Mesodermal cell (in vitro differentiated cells): ENCODE results near the gene SLC40A1. TPM values are rescaled to one million over a fixed set of nuclear protein-coding genes. Genes with fewer than 3 reads are reported as not detected.

ENCODE experiments used
- H3K27ac ChIP-seq: 2 replicates; pipeline ENCODE4 v1.7.0; 2013; ENCODE audit warnings: mild to moderate bottlenecking, low read depth, low read length, moderate library complexity; ENCODE audit not compliant: severe bottlenecking
- H3K36me3 ChIP-seq: 2 replicates; pipeline ENCODE4 v1.7.1; 2013; ENCODE audit warnings: mild to moderate bottlenecking, low read length, moderate library complexity; ENCODE audit not compliant: control insufficient read depth, insufficient read depth
- H3K4me1 ChIP-seq: one replicate; pipeline ENCODE4 v1.7.1; 2013; ENCODE audit warnings: mild to moderate bottlenecking, low read length; ENCODE audit not compliant: insufficient read depth, control insufficient read depth, poor library complexity, severe bottlenecking
- H3K4me3 ChIP-seq: 2 replicates; pipeline ENCODE4 v1.7.0; 2013; ENCODE audit warnings: low read length, control low read depth, mild to moderate bottlenecking; ENCODE audit not compliant: insufficient read depth, poor library complexity, severe bottlenecking; ENCODE audit errors: extremely low read depth
- H3K9me3 ChIP-seq: 2 replicates; pipeline ENCODE4 v1.7.1; 2013; ENCODE audit warnings: mild to moderate bottlenecking, low read length, moderate library complexity; ENCODE audit not compliant: control insufficient read depth
- WGBS, 2 experiments: methylation state at CpG; one replicate each; pipeline ENCODE4 v1.1.5; 2013; ENCODE audit warnings: missing lambda C conversion rate in 2 of 2; ENCODE audit not compliant: insufficient coverage in 2 of 2; 5-methylcytosine and 5-hydroxymethylcytosine counted together
- polyA plus RNA-seq, 2 experiments: library from polyadenylated mRNA; stranded (reverse); fragments of 50-300 nt; gene quantifications; one replicate each; pipeline ENCODE4 v1.2.3, GENCODE V29; 2013

SLC40A1 gene
- polyA plus RNA-seq (2013, experiment 1 of 2) = 48.1 TPM
- polyA plus RNA-seq (2013, experiment 2 of 2) = 60.9 TPM

DNA sequence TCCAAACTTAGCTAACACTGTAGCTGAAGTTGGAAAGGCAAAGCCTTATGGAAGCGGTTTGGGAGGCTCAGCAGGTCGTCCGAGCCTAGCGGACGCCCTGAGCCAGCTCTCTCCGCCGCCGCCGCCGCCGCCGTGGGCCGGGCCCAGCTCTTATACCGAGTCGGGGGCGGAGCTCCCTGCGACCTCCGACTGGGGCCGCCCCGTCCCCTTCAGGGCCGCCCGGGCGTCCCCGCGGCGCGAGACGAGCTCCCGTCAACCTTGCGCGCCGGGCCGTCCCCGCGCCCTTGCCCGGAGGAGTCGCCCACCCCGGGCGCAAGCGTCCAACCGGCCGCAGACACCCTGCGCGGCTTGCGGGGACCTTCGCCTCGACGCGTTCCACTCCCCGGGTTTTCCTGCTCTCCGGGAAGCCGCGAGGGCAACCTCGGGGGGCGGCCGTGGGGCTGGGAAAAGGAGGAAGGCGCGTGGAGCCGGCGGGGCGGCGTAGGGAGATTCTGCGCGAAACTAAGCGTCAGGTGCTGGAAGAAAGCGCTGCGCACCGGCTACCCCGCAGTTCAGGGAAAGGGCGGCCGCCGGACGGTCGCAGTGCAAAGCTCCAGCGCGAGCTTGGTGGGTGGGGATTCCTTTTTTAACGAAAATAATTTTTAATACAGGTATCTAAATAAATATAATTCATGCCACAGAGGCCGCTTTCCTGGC is at the start of gene SLC40A1:
SLC40A1 (minus strand) TSS at position 129 of the 696 bp plus-strand sequence. CDS start 326 bp downstream, outside the sequence.
- peaks cover 4% of the 10 kb centered on the region for H3K4me1 ChIP-seq
- 1% methylated on average over 42 to 58 of the region's 78 CpGs for WGBS, 2 experiments
- H3K4me3 ChIP-seq = peak within 1 kb of the TSS; percentile 59
- H3K27ac ChIP-seq = peak within 1 kb of the TSS; percentile 63
- no peaks in the 10 kb centered on the region for H3K9me3 ChIP-seq
- no peaks in the 10 kb centered on the region for H3K36me3 ChIP-seq

DNA sequence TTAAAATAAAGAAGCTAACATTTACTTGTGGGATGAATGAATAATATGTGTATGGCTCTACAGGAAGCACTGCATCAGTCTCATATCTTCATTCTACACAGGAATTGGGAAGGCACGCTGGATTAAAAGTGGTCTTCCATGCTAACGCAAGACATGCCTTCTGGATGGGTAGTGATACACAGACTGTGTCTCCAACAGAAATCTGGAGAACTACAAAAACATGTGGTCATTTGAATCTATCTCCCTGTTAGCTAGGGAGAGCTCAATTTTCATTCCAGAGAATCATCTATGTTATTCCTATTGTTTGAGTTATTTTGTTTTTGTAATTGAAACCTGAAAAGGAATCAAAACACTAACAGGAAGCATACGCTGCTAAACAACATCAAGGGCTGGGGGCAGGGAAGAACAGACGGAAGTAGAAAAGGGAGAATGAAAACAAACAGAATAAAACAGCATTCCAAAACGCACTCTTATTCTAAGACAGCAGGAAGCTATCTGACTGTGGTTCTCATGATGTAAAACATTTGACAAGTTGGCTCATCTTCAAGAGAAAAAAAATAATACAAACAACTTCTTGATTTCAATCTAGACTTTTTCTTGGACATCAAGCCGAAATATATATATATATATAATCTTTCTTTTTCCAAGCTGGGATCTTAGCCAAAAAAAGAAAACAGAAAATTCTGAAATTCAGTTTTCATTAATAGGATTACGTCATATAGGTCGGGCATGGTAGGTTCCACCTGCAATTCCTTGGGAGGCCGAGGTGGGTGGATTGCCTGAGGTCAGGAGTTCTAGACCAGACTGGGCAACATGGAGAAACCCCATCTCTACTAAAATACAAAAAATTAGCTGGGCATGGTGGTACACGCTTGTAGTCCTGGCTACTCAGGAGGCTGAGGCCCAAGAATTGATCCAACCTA is 49.2 kb upstream of the SLC40A1 start:
- H3K4me3 ChIP-seq = no peak overlapping the region
- no peaks in the 10 kb centered on the region for H3K36me3 ChIP-seq
- H3K27ac ChIP-seq = no peak overlapping the region
- H3K4me1 ChIP-seq = peaks cover 9% of the 10 kb centered on the region
- WGBS, 2 experiments = 100% methylated on average over 2 to 3 of the region's 10 CpGs
- no peaks in the 10 kb centered on the region for H3K9me3 ChIP-seq

DNA sequence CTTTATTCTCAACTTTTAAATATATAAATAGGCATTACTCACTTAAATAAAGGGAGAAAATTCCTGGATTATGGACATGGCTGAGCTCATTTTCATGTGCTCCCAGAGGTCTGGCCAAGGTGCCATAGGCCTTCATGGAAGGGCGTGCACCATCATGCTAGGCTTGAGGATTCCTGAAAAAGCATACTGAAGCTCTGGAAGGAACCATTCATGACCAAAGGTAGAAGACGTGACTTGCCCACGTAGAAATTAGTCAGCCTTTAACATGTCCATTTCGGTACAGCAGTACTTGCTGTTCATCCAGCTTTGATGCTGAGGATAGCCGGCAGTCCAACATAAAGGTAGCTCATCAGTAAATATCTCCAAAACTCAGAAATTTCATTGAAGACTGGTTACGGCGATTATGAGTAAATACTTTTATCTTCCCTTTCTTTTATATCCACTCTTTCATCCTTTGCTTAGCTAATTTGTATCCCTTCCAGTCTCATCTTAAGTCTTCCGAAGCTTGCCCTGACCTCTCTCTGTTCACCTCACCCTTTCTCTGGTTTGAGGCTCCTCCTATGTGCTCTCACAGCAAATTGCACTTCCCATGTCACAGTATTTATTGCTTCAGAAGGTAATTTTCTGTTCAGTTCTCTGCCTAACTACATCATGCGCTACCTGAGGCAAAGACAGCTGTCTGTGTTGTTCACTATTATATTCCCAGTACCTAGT is 48.4 kb upstream of the SLC40A1 start:
- Histone ChIP-seq H3K4me3 (no peak overlapping the region), H3K4me1 (peaks cover 9% of the 10 kb centered on the region), H3K9me3 (no peaks in the 10 kb centered on the region), H3K36me3 (no peaks in the 10 kb centered on the region), H3K27ac (no peak overlapping the region)
- 94 to 96% methylated on average over 8 of the region's 9 CpGs for WGBS, 2 experiments

- Histone ChIP-seq H3K4me1 (peaks cover 9% of the 10 kb centered on the region), H3K9me3 (no peaks in the 10 kb centered on the region), H3K4me3 (no peak overlapping the region), H3K36me3 (no peaks in the 10 kb centered on the region), H3K27ac (no peak overlapping the region)
- no CpG with 5 or more reads among the region's 1 CpG for WGBS, 2 experiments
Observed at GRCh38 chr2:189627789-189628188, 47.2 kb upstream of the SLC40A1 start.

GRCh38 chr2:189625636-189626035 is 45.0 kb upstream of the SLC40A1 start:
- no peaks in the 10 kb centered on the region for H3K36me3 ChIP-seq

DNA sequence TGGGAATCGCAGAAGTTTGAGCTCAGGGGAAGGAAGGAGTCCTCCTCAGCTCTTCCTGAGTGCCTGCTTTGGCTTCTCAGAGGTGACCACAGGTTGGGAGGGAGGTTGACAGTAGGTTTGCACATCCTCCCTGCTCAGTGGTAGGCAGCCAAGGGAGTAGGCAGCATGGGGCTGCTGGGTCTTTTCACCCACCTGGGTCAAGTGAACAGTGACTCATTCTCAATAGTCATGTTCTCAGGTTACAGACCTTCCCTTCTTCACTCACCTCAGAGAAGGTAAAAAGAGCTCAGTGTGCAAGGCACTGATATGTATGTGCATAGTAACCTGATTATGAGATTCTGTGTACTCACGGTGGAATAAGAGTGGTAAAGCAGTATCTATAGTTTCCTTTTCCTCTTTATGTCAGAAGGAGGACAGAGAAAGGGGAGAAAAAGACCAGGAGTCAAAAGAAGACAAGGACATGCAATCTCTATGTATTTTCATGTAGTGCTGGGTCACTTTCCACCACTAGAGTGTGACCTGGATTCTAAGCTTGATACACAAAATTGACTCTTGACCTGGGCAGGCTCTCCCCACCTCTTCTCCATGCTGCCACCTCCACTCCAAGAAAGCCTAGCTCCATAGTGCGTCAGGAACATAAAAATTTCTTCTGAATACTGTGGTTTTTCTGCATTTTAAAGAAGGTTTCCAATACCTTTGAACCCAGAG is 44.2 kb upstream of the SLC40A1 start:
- Histone ChIP-seq H3K27ac (no peak overlapping the region), H3K36me3 (no peaks in the 10 kb centered on the region), H3K4me3 (no peak overlapping the region), H3K4me1 (no peaks in the 10 kb centered on the region), H3K9me3 (no peaks in the 10 kb centered on the region)
- 85 to 100% methylated on average over 2 to 3 of the region's 3 CpGs for WGBS, 2 experiments

More at GRCh38 chr2:189625636-189626035, 45.0 kb upstream of the SLC40A1 start:
- no CpG with 5 or more reads among the region's 2 CpGs for WGBS, 2 experiments
- no peak overlapping the region for H3K27ac ChIP-seq
- peaks cover 5% of the 10 kb centered on the region for H3K4me1 ChIP-seq
- no peak overlapping the region for H3K4me3 ChIP-seq
- no peaks in the 10 kb centered on the region for H3K9me3 ChIP-seq

GRCh38 chr2:189623049-189623448 is 42.5 kb upstream of the SLC40A1 start:
- Histone ChIP-seq H3K4me3 (no peak overlapping the region), H3K4me1 (no peaks in the 10 kb centered on the region), H3K27ac (no peak overlapping the region), H3K9me3 (no peaks in the 10 kb centered on the region), H3K36me3 (no peaks in the 10 kb centered on the region)
- 100% methylated on average over 1 of the region's 1 CpG; no CpG with 5 or more reads in 1 of the 2 experiments for WGBS, 2 experiments

DNA sequence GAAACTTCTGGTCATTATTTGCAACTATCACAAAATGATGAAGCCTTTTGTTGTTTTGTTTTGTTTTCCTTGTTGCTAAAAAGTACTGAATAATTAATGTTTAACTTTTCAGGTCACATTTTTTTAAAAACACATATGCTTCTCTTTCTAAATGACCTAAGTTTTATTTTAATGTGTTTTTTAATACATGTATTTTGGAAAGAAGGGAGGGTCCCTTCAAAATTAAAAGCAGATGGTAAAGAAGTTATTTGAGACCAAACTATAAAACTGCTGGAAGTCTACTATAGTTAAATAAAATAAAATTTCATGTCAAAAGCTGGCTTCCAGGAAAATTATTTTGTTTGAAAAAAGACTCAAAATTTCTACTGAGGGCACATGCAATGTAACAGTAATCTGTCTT is 41.2 kb upstream of the SLC40A1 start:
- H3K4me3 ChIP-seq = no peak overlapping the region
- H3K27ac ChIP-seq = no peak overlapping the region

GRCh38 chr2:189618197-189618596 is 37.6 kb upstream of the SLC40A1 start:
- Histone ChIP-seq H3K4me3 (no peak overlapping the region), H3K36me3 (no peaks in the 10 kb centered on the region), H3K9me3 (no peaks in the 10 kb centered on the region), H3K27ac (no peak overlapping the region), H3K4me1 (peaks cover 14% of the 10 kb centered on the region)
- no CpG with 5 or more reads among the region's 1 CpG for WGBS, 2 experiments

More for the DNA sequence above, 41.2 kb upstream of the SLC40A1 start:
- no peaks in the 10 kb centered on the region for H3K36me3 ChIP-seq
- H3K4me1 ChIP-seq = no peaks in the 10 kb centered on the region
- no peaks in the 10 kb centered on the region for H3K9me3 ChIP-seq

GRCh38 chr2:189614585-189614984 is 34.0 kb upstream of the SLC40A1 start:
- peaks cover 21% of the 10 kb centered on the region for H3K4me1 ChIP-seq
- no peaks in the 10 kb centered on the region for H3K36me3 ChIP-seq
- H3K27ac ChIP-seq = no peak overlapping the region
- no peaks in the 10 kb centered on the region for H3K9me3 ChIP-seq
- WGBS, 2 experiments = 92 to 98% methylated on average over 3 to 4 of the region's 4 CpGs
- H3K4me3 ChIP-seq = no peak overlapping the region
